Right ventricle myocardium superior (tissue), 1 donor: ENCODE measurements around the gene SAXO2. TPM values are rescaled to one million over a fixed set of nuclear protein-coding genes. Genes with fewer than 3 reads are reported as not detected.
"Not testable (repeated sequence)": the region's sequence is repeated elsewhere in the genome, so short reads cannot be mapped to it uniquely, and the experiment has no call there.

ENCODE experiments used
- ATAC-seq: fragments of 200-7000 bp; cut with Tn5 transposase; one replicate; pipeline ENCODE4 v1.9.1; 2020; ENCODE audit warnings: mild to moderate bottlenecking; ENCODE audit not compliant: poor library complexity
- DNase-seq: peaks from one replicate; pipeline ENCODE4 v3.0.0-alpha.2; 2020
- intact Hi-C: fragments of 100-400 bp; cut with DNase I; formaldehyde crosslinking; loops from one replicate; pipeline ENCODE4 v1.11.2; 2022
- total RNA-seq: library from RNA; stranded (reverse); fragmentation: NEBNext Ultra II Directional; extraction: Animal tissue kit (Norgen Biotek cat#: 25700); gene quantifications from one replicate; pipeline ENCODE4 v1.2.1, GENCODE V29; 2021
- donor health status: DM: no; HTN: yes; CAD: no; lungs with severe emphysema.

SAXO2 gene
- total RNA-seq, 1 donor from 2014 or later = 3.0 TPM

GRCh38 chr15:82281276-82281675, 18.7 kb downstream of the SAXO2 start:
- not testable (repeated sequence) for ATAC-seq

GRCh38 chr15:82282386-82282785, 19.8 kb downstream of the SAXO2 start:
- intact Hi-C loops, DNase-seq, ATAC-seq: not testable (repeated sequence)

More at GRCh38 chr15:82281276-82281675, 18.7 kb downstream of the SAXO2 start:
- intact Hi-C loops, DNase-seq: not testable (repeated sequence)

- DNase-seq, ATAC-seq, intact Hi-C loops: not testable (repeated sequence)
Observed at GRCh38 chr15:82284381-82284780, 21.8 kb downstream of the SAXO2 start.

GRCh38 chr15:82286475-82286874, 23.9 kb downstream of the SAXO2 start:
- intact Hi-C loops, ATAC-seq, DNase-seq: not testable (repeated sequence)

- ATAC-seq, intact Hi-C loops: not testable (repeated sequence)
Observed at GRCh38 chr15:82288202-82288601, 25.6 kb downstream of the SAXO2 start.

GRCh38 chr15:82292271-82292670, 29.7 kb downstream of the SAXO2 start:
- DNase-seq (no peak), ATAC-seq (no peak)
- intact Hi-C loops = no loop called here

More at GRCh38 chr15:82288202-82288601, 25.6 kb downstream of the SAXO2 start:
- not testable (repeated sequence) for DNase-seq

GRCh38 chr15:82294061-82294690, 31.6 kb downstream of the SAXO2 start:
- intact Hi-C loops = no loop called here
- ATAC-seq (no peak), DNase-seq (no peak)

- intact Hi-C loops = no loop called here
- no peak for DNase-seq
- no peak for ATAC-seq
Observed at GRCh38 chr15:82297546-82297945, 34.9 kb downstream of the SAXO2 start.

GRCh38 chr15:82298032-82298431, 35.4 kb downstream of the SAXO2 start:
- ATAC-seq (no peak), DNase-seq (no peak)
- intact Hi-C loops = no loop called here

GRCh38 chr15:82298520-82298919, 35.9 kb downstream of the SAXO2 start:
- ATAC-seq (peak; percentile 24), DNase-seq (no peak)
- intact Hi-C loops = no loop called here

- DNase-seq, ATAC-seq, intact Hi-C loops: not testable (repeated sequence)
Observed at GRCh38 chr15:82299511-82299914, 36.9 kb downstream of the SAXO2 start.

- peak; percentile 54 for ATAC-seq
- DNase-seq, intact Hi-C loops: not testable (repeated sequence)
Observed at GRCh38 chr15:82300326-82300725, 37.7 kb downstream of the SAXO2 start.

- DNase-seq (no peak), ATAC-seq (no peak)
- intact Hi-C loops = no loop called here
Observed at GRCh38 chr15:82300883-82301282, 38.3 kb downstream of the SAXO2 start.

- DNase-seq (no peak), ATAC-seq (no peak)
- intact Hi-C loops = no loop called here
Observed at GRCh38 chr15:82301296-82302016, 38.8 kb downstream of the SAXO2 start.

- DNase-seq (no peak), ATAC-seq (no peak)
- intact Hi-C loops = no loop called here
Observed at GRCh38 chr15:82303956-82304777, 41.5 kb downstream of the SAXO2 start.

- DNase-seq (no peak), ATAC-seq (no peak)
- intact Hi-C loops = no loop called here
Observed at GRCh38 chr15:82304778-82305090, 42.1 kb downstream of the SAXO2 start.

- ATAC-seq (no peak), DNase-seq (no peak)
- intact Hi-C loops = no loop called here
Observed at GRCh38 chr15:82305621-82306048, 43.0 kb downstream of the SAXO2 start.

- ATAC-seq = no peak
- DNase-seq = no peak
- intact Hi-C loops = no loop called here
Observed at GRCh38 chr15:82306791-82307713, 44.4 kb downstream of the SAXO2 start.
